Keratinocyte (primary cell): ENCODE results near the gene BCAS3.

ENCODE experiments used
- CTCF ChIP-seq, 3 experiments: IDR thresholded peaks in 1 of 3; conservative IDR thresholded peaks in 1 of 3; optimal IDR thresholded peaks in 1 of 3; 2 replicates in 2 of 3; 3 replicates in 1 of 3; pipeline versions ENCODE3 to v1.5.1; 2011; ENCODE audit warnings: low read length in 3 of 3, mild to moderate bottlenecking in 3 of 3, moderate library complexity in 2 of 3, control low read depth in 1 of 3, inconsistent platforms in 1 of 3; ENCODE audit not compliant: insufficient read depth in 2 of 3; ENCODE audit errors: extremely low read depth in 1 of 3
- EZH2 ChIP-seq: IDR thresholded peaks from one replicate; pipeline ENCODE4 v1.6.1; 2012; ENCODE audit warnings: inconsistent platforms, mild to moderate bottlenecking, low read length, moderate library complexity

GRCh38 chr17:61294286-61294685 lies 616.6 kb downstream of the BCAS3 start:
- TF ChIP-seq CTCF (optimal IDR thresholded peaks at IDR 0.05 in 1 of 3, IDR thresholded peaks at IDR 0.05 in 1 of 3, conservative IDR thresholded peaks at IDR 0.05 in 1 of 3; ENCODE audit: extremely low read depth in 1 of 3, insufficient read depth in 2 of 3, low read length in 3 of 3): no peak
- no peak for TF ChIP-seq EZH2
